HepG2 (cell line): ENCODE measurements around the gene SRD5A1. TPM values are rescaled to one million over a fixed set of nuclear protein-coding genes. Genes with fewer than 3 reads are reported as not detected.

Experiments
- DNMT1 ChIP-seq: sonication (generic); formaldehyde crosslinking; IDR thresholded peaks from 2 replicates; pipeline ENCODE4 v1.5.1; 2020; ENCODE audit warnings: mild to moderate bottlenecking, missing genetic modification reagents
- MZF1 ChIP-seq: sonication (generic); formaldehyde crosslinking; IDR thresholded peaks from 2 replicates; pipeline ENCODE4 v1.8.1; 2023; ENCODE audit warnings: mild to moderate bottlenecking, missing genetic modification reagents, borderline replicate concordance
- SMAD9 ChIP-seq: sonication (generic); formaldehyde crosslinking; IDR thresholded peaks from 2 replicates; pipeline ENCODE4 v1.5.1; 2020; ENCODE audit warnings: mild to moderate bottlenecking, missing genetic modification reagents
- TFDP2 ChIP-seq: sonication (generic); formaldehyde crosslinking; IDR thresholded peaks from 2 replicates; pipeline ENCODE4 v1.4.0; 2020; ENCODE audit warnings: missing genetic modification reagents
- ZFY ChIP-seq: sonication (generic); formaldehyde crosslinking; IDR thresholded peaks from 2 replicates; pipeline ENCODE4 v1.4.0; 2020; ENCODE audit warnings: missing genetic modification reagents
- ZNF576 ChIP-seq: sonication (generic); formaldehyde crosslinking; IDR thresholded peaks from 2 replicates; pipeline ENCODE4 v1.4.0; 2020; ENCODE audit warnings: mild to moderate bottlenecking, missing genetic modification reagents
- ZNF770 ChIP-seq: sonication (generic); formaldehyde crosslinking; IDR thresholded peaks from 2 replicates; pipeline ENCODE4 v1.5.0; 2020; ENCODE audit warnings: mild to moderate bottlenecking, missing genetic modification reagents
- polyA plus RNA-seq, 8 experiments: library from polyadenylated mRNA; depleted of rRNA in 3 of 8; stranded (reverse) in 7 of 8; unstranded in 1 of 8; fragments of >200 nt; fragmentation: Illumina TruSeq in 4 of 8; extraction: Trizol in 4 of 8; gene quantifications; 2 replicates each; pipeline versions ENCODE4 v1.2.1 to v1.2.3, GENCODE V29; 2011 to 2016; ENCODE audit warnings: low read depth in 4 of 8, missing spikeins in 1 of 8, mixed read lengths in 1 of 8; ENCODE audit not compliant: insufficient read depth in 1 of 8
- total RNA-seq, 5 experiments: library from RNA; depleted of rRNA; stranded (reverse); fragments of >200 nt; fragmentation: Illumina TruSeq; extraction: Trizol; gene quantifications; 2 replicates each; pipeline ENCODE4 v1.2.3, GENCODE V29; 2016; ENCODE audit warnings: low read depth in 1 of 5
- TF ChIP-seq, protein P1 (sequence below): sonication (generic); formaldehyde crosslinking; conservative IDR thresholded peaks from 2 replicates; pipeline ENCODE4 v1.5.0; 2020; ENCODE audit warnings: missing genetic modification reagents

Gene SRD5A1
- total and polyA plus RNA-seq, 2 of the 13 experiments (the other 11 are each of a cell fraction or from before 2014, with no cell fraction given) = 6.1 to 9.9 TPM

DNA sequence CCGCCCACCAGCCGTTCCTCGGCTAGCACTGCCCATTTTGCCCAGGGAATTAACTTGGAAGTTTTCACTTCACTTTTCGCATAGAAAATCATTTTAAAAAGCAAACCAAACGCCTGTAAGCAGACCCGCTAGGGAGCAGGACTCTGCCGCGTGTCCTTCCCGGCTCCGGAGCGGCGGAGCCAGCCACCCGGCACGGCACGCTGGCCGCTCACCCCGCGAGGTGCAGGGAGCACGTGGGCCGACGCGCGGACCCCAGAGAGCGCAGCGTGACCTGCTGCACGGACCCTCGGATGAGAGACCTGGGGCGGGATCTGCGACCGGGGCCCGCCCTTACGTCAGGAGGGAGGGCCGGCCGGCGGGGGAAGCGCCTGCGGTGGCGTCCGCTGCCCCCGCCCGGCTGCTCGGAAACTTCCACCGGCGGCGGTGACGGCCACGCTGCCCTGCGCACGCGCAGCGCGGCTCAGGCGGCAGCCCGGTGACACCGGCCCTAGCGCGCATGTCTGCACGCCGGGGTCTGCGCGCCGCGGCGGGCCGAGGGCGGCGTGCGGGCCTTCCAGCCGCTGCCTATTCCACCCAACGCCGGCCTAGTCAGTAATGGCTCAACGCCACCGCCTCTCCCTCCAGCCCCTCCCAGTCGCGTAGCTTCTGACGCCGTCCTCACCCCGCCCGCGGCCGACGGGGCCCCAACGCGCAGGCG lies 79.5 kb downstream of the SRD5A1 start (continued):
- TF ChIP-seq ZNF576 (CRISPR knock-in tag) (no peak; the same call in 1 of the 2 replicates), TFDP2 (CRISPR knock-in tag) (peak; percentile 66), DNMT1 (CRISPR knock-in tag) (no peak), ZFY (peak; percentile 98), ZNF770 (CRISPR knock-in tag) (no peak), SMAD9 (CRISPR knock-in tag) (peak; percentile 78; the same call in 1 of the 2 replicates), MZF1 (CRISPR knock-in tag) (no peak)
- TF ChIP-seq, protein P1, sequence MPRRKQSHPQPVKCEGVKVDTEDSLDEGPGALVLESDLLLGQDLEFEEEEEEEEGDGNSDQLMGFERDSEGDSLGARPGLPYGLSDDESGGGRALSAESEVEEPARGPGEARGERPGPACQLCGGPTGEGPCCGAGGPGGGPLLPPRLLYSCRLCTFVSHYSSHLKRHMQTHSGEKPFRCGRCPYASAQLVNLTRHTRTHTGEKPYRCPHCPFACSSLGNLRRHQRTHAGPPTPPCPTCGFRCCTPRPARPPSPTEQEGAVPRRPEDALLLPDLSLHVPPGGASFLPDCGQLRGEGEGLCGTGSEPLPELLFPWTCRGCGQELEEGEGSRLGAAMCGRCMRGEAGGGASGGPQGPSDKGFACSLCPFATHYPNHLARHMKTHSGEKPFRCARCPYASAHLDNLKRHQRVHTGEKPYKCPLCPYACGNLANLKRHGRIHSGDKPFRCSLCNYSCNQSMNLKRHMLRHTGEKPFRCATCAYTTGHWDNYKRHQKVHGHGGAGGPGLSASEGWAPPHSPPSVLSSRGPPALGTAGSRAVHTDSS (CRISPR knock-in tag) = no peak
